ENCODE results near the gene GABRR2. TPM values are rescaled to one million over a fixed set of nuclear protein-coding genes. Genes with fewer than 3 reads are reported as not detected.
"Not testable (repeated sequence)": the region's sequence is repeated elsewhere in the genome, so short reads cannot be mapped to it uniquely, and the experiment has no call there.

GABRR2 gene
- total RNA-seq, 2 donors from 2014 or later = 0.52 to 1.3 TPM

- intact Hi-C loops (cut with DNase I) = no loop called here
These were observed 15.6 kb downstream of the GABRR2 start for GRCh38 chr6:89299466-89299850.

GRCh38 chr6:89298680-89299465 is 16.2 kb downstream of the GABRR2 start:
- H3K4me3 ChIP-seq = no peak overlapping the region
- intact Hi-C loops (cut with DNase I) = no loop called here
- H3K36me3 ChIP-seq (replicated peaks in 1 of 2; ENCODE audit: insufficient read depth in 1 of 2, low read depth in 2 of 2) = no peaks in the 10 kb centered on the region
- no peak overlapping the region for H3K27ac ChIP-seq
- DNase-seq = no peak
- no peaks in the 10 kb centered on the region for H3K4me1 ChIP-seq
- H3K27me3 ChIP-seq = no peaks in the 10 kb centered on the region
- no peak for TF ChIP-seq POLR2A (IDR thresholded peaks at IDR 0.05)
- no peak for TF ChIP-seq CTCF (IDR thresholded peaks at IDR 0.05)
- H3K9me3 ChIP-seq = no peaks in the 10 kb centered on the region
- ATAC-seq = no peak
- WGBS, 2 donors = 74 to 82% methylated on average over 4 of the region's 4 CpGs

More at GRCh38 chr6:89299466-89299850, 15.6 kb downstream of the GABRR2 start:
- Histone ChIP-seq H3K27ac (no peak overlapping the region), H3K9me3 (no peaks in the 10 kb centered on the region), H3K36me3 (replicated peaks in 1 of 2; ENCODE audit: insufficient read depth in 1 of 2, low read depth in 2 of 2) (no peaks in the 10 kb centered on the region), H3K27me3 (no peaks in the 10 kb centered on the region), H3K4me3 (no peak overlapping the region), H3K4me1 (no peaks in the 10 kb centered on the region)
- TF ChIP-seq CTCF (IDR thresholded peaks at IDR 0.05) (no peak), POLR2A (IDR thresholded peaks at IDR 0.05) (no peak)
- ATAC-seq (no peak), DNase-seq (no peak)
- WGBS, 2 donors = 79 to 85% methylated on average over 7 of the region's 7 CpGs

GRCh38 chr6:89297695-89298351 is 17.3 kb downstream of the GABRR2 start:
- H3K27me3 ChIP-seq = no peaks in the 10 kb centered on the region
- H3K4me3 ChIP-seq = no peak overlapping the region
- TF ChIP-seq CTCF (IDR thresholded peaks at IDR 0.05) (no peak), POLR2A (IDR thresholded peaks at IDR 0.05) (no peak)
- 77 to 84% methylated on average over 12 of the region's 12 CpGs for WGBS, 2 donors
- H3K27ac ChIP-seq = no peak overlapping the region
- H3K9me3 ChIP-seq = no peaks in the 10 kb centered on the region
- peak; percentile 68 for ATAC-seq
- DNase-seq = peak in 1 of 4 donors; percentile 48
- intact Hi-C loops (cut with DNase I) = no loop called here
- H3K36me3 ChIP-seq (replicated peaks in 1 of 2; ENCODE audit: insufficient read depth in 1 of 2, low read depth in 2 of 2) = no peaks in the 10 kb centered on the region
- H3K4me1 ChIP-seq = no peaks in the 10 kb centered on the region

GRCh38 chr6:89295981-89296380 is 19.1 kb downstream of the GABRR2 start:
- no peak for DNase-seq
- ATAC-seq = no peak
- WGBS, 2 donors = 86% methylated on average over 2 of the region's 2 CpGs
- Histone ChIP-seq H3K4me3 (no peak overlapping the region), H3K9me3 (no peaks in the 10 kb centered on the region), H3K27ac (no peak overlapping the region), H3K4me1 (no peaks in the 10 kb centered on the region), H3K27me3 (no peaks in the 10 kb centered on the region), H3K36me3 (replicated peaks in 1 of 2; ENCODE audit: insufficient read depth in 1 of 2, low read depth in 2 of 2) (no peaks in the 10 kb centered on the region)
- no peak for TF ChIP-seq CTCF (IDR thresholded peaks at IDR 0.05)
- no peak for TF ChIP-seq POLR2A (IDR thresholded peaks at IDR 0.05)
- intact Hi-C loops (cut with DNase I) = no loop called here

- intact Hi-C loops (cut with DNase I); DNase-seq; ATAC-seq; H3K4me3 ChIP-seq; H3K4me1 ChIP-seq; H3K36me3 ChIP-seq (replicated peaks in 1 of 2; ENCODE audit: insufficient read depth in 1 of 2, low read depth in 2 of 2); H3K9me3 ChIP-seq; H3K27ac ChIP-seq; H3K27me3 ChIP-seq: not testable (repeated sequence)
- WGBS, 2 donors = 71 to 86% methylated on average over 1 of the region's 1 CpG
These were observed 20.0 kb downstream of the GABRR2 start for GRCh38 chr6:89295116-89295515.
